Neuron (in vitro differentiated cells): ENCODE data around the gene DLGAP1.
"Not testable (repeated sequence)": the region's sequence is repeated elsewhere in the genome, so short reads cannot be mapped to it uniquely, and the experiment has no call there.

ENCODE experiments used
- H2AFZ ChIP-seq: one replicate; pipeline ENCODE4 v1.6.1; 2013; ENCODE audit warnings: low read depth, mild to moderate bottlenecking, inconsistent platforms, low read length, moderate library complexity
- H3K27me3 ChIP-seq: one replicate; pipeline ENCODE4 v1.6.1; 2013; ENCODE audit warnings: low read length; ENCODE audit not compliant: insufficient read depth
- H3K36me3 ChIP-seq: one replicate; pipeline ENCODE4 v1.6.1; 2013; ENCODE audit warnings: low read length; ENCODE audit not compliant: insufficient read depth
- H3K4me1 ChIP-seq: one replicate; pipeline ENCODE4 v1.6.1; 2013; ENCODE audit warnings: low read length; ENCODE audit not compliant: insufficient read depth
- H3K4me3 ChIP-seq: 2 replicates; pipeline ENCODE4 v1.5.1; 2013; ENCODE audit warnings: mild to moderate bottlenecking, low read length, moderate library complexity
- H3K9me3 ChIP-seq: one replicate; pipeline ENCODE4 v1.6.1; 2013; ENCODE audit warnings: low read length

Gene DLGAP1

GRCh38 chr18:4360221-4360715, 94.8 kb downstream of the DLGAP1 start:
- no peak overlapping the region for H2AFZ ChIP-seq
- H3K9me3 ChIP-seq, result no peaks in the 10 kb centered on the region
- H3K4me3 ChIP-seq, result no peak overlapping the region
- H3K4me1 ChIP-seq, result no peaks in the 10 kb centered on the region
- H3K36me3 ChIP-seq, result no peaks in the 10 kb centered on the region
- H3K27me3 ChIP-seq, result no peaks in the 10 kb centered on the region

DNA sequence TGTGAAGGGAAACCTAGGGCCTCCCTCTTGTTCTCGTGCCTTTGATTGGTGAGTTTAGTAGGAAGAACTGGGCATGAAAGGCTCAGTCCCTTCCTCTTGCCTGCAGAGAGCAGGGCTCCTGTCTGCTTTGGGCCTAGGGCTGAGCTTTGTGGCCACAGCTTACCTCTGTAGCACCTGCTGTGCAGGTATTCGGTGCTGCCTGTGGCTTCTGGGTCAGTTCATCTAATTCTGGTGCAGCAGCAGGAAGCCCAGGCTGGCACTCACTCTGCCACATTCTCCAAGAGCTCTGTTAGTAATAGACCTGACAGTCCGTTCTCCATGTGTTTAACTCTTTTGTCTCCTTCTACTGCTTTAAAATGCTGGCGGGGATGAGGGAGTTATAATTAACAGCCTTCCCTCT, 96.5 kb downstream of the DLGAP1 start:
- H3K4me3 ChIP-seq, result no peak overlapping the region
- no peaks in the 10 kb centered on the region for H3K36me3 ChIP-seq
- H3K4me1 ChIP-seq, result no peaks in the 10 kb centered on the region
- no peaks in the 10 kb centered on the region for H3K27me3 ChIP-seq
- H3K9me3 ChIP-seq, result no peaks in the 10 kb centered on the region
- no peak overlapping the region for H2AFZ ChIP-seq

DNA sequence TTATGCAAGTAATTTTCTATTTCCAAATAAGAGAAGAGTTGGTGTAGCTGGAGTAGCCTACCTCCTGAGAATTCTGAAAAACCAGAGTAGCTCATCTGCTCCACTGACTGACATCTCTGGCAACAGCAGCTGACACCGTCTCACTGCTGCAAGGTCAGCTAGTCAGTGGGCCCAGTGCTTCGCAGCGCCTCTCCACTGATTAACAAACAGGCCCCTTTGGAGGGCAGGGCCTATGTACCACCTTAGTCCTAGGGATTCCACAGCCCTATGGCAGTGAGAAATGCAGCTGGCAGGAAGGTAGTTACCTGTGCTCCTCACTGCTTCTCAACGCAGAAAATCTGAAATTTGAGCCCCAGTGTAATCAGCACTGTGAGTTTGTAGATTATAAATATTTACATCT, 97.5 kb downstream of the DLGAP1 start:
- Histone ChIP-seq H3K4me3 (no peak overlapping the region), H3K36me3 (no peaks in the 10 kb centered on the region), H3K27me3 (peaks cover 6% of the 10 kb centered on the region), H2AFZ (no peak overlapping the region), H3K4me1 (peaks cover 6% of the 10 kb centered on the region), H3K9me3 (no peaks in the 10 kb centered on the region)

GRCh38 chr18:4356929-4357328, 98.2 kb downstream of the DLGAP1 start:
- H3K4me1 ChIP-seq, result peaks cover 6% of the 10 kb centered on the region

GRCh38 chr18:4353853-4354418, 101.2 kb downstream of the DLGAP1 start:
- Histone ChIP-seq H3K4me1 (peaks cover 6% of the 10 kb centered on the region), H3K36me3 (no peaks in the 10 kb centered on the region), H2AFZ (no peak overlapping the region), H3K4me3 (no peak overlapping the region), H3K27me3 (peaks cover 6% of the 10 kb centered on the region), H3K9me3 (no peaks in the 10 kb centered on the region)

More at GRCh38 chr18:4356929-4357328, 98.2 kb downstream of the DLGAP1 start:
- H3K4me3 ChIP-seq, result no peak overlapping the region
- no peaks in the 10 kb centered on the region for H3K9me3 ChIP-seq
- no peak overlapping the region for H2AFZ ChIP-seq
- H3K27me3 ChIP-seq, result peaks cover 6% of the 10 kb centered on the region
- H3K36me3 ChIP-seq, result no peaks in the 10 kb centered on the region

GRCh38 chr18:4352746-4353551, 102.2 kb downstream of the DLGAP1 start:
- Histone ChIP-seq H3K27me3 (peaks cover 6% of the 10 kb centered on the region), H2AFZ (no peak overlapping the region), H3K36me3 (no peaks in the 10 kb centered on the region), H3K4me3 (no peak overlapping the region), H3K4me1 (peaks cover 6% of the 10 kb centered on the region), H3K9me3 (no peaks in the 10 kb centered on the region)

GRCh38 chr18:4351005-4351404, 104.1 kb downstream of the DLGAP1 start:
- no peaks in the 10 kb centered on the region for H3K9me3 ChIP-seq
- peaks cover 6% of the 10 kb centered on the region for H3K27me3 ChIP-seq
- no peak overlapping the region for H3K4me3 ChIP-seq
- H2AFZ ChIP-seq, result no peak overlapping the region
- H3K4me1 ChIP-seq, result peaks cover 6% of the 10 kb centered on the region
- no peaks in the 10 kb centered on the region for H3K36me3 ChIP-seq

GRCh38 chr18:4335386-4335785, 119.7 kb downstream of the DLGAP1 start:
- no peaks in the 10 kb centered on the region for H3K4me1 ChIP-seq
- H3K27me3 ChIP-seq, result no peaks in the 10 kb centered on the region
- no peak overlapping the region for H2AFZ ChIP-seq
- H3K9me3 ChIP-seq, result no peaks in the 10 kb centered on the region
- no peak overlapping the region for H3K4me3 ChIP-seq
- H3K36me3 ChIP-seq, result no peaks in the 10 kb centered on the region

- Histone ChIP-seq H3K9me3 (no peaks in the 10 kb centered on the region), H3K4me3 (no peak overlapping the region), H3K4me1 (no peaks in the 10 kb centered on the region), H2AFZ (no peak overlapping the region), H3K36me3 (no peaks in the 10 kb centered on the region), H3K27me3 (no peaks in the 10 kb centered on the region)
Observed at GRCh38 chr18:4333043-4333442, 122.1 kb downstream of the DLGAP1 start.

DNA sequence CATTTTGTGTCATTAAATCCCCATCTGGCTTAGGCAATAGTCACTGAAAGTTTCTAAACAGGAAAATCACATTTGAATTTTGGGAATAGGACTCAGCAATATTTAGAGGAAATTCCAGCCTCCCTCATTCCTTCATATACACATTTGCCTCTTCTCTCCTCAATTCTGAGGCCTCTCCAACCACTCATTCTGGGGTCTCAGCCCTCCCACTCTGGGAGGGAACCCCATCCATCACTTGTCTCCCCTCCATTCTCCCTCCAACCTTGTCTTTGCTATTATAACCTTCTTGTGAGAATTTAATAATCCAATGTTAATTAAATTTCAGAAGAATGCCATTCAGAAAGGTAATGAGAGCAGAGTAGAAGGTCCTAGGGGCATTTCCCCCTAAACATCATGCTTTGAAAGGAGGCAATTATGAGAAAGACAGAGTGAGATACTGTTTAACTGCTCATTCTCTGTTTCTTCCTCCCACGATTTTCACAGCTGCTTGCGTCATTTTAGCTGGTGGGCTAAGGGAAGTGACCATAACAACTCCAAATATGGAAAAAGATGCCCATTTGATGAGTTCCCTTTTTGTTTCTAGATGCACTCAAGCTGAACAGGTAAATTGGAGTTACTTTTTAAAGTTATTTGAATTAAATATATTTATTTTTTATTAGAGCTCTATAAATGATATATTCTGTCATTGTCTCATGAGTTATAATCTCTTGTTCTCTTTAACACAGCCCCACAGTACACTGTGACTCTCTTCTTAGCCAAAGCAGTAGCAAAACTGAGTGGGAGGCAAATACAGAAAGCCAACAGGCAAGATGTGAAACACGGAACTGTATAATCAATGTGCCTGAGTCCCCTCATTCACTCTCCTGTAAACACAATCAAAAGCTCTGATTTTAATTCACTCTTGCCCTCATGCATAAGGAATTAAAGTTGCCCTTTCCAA, 135.1 kb downstream of the DLGAP1 start:
- Histone ChIP-seq H2AFZ (no peak overlapping the region), H3K27me3 (no peaks in the 10 kb centered on the region), H3K4me3 (no peak overlapping the region), H3K4me1 (peaks cover 2% of the 10 kb centered on the region), H3K9me3 (no peaks in the 10 kb centered on the region), H3K36me3 (no peaks in the 10 kb centered on the region)

DNA sequence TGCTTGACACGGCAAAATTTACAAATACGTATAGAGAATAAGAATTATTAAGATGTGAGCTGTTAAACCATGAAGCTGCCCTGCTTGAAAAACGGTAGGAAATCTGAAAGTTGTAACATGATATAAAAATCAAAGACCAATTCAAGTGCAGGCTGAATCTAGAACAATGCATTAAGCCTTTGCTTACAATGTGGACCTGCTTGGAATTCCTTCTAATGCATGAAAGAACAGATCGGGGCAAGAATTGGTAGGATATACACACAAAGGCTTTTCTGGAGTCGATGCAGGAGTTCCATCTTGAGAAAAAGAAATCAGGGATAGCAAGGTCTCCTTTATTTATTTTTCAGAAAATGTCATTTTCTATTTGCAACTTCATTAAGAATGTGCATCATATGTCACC, 136.8 kb downstream of the DLGAP1 start:
- no peaks in the 10 kb centered on the region for H3K9me3 ChIP-seq
- no peaks in the 10 kb centered on the region for H3K36me3 ChIP-seq
- no peaks in the 10 kb centered on the region for H3K27me3 ChIP-seq
- no peak overlapping the region for H3K4me3 ChIP-seq
- peaks cover 2% of the 10 kb centered on the region for H3K4me1 ChIP-seq
- no peak overlapping the region for H2AFZ ChIP-seq

DNA sequence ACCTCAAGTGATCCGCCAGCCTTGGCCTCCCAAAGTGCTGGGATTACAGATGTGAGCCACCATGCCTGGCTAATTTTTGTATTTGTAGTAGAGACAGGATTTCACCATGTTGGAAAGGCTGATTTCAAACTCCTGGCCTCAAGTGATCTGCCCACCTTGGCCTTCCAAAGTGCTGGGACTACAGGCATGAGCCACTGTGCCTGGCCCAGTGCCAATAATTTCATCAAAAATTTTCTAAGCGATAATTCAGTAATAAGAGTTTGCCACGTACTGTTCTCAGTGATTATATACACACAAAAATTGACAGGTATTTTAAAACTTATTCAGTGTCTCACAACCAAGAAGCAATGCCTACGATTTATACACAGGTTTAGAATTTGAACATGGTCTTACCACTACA, 143.2 kb downstream of the DLGAP1 start:
- not testable (repeated sequence) for H3K27me3 ChIP-seq, H3K9me3 ChIP-seq, H3K4me1 ChIP-seq, H2AFZ ChIP-seq, H3K4me3 ChIP-seq, H3K36me3 ChIP-seq

- no peak overlapping the region for H2AFZ ChIP-seq
- no peaks in the 10 kb centered on the region for H3K27me3 ChIP-seq
- H3K4me3 ChIP-seq, result no peak overlapping the region
- no peaks in the 10 kb centered on the region for H3K9me3 ChIP-seq
- no peaks in the 10 kb centered on the region for H3K36me3 ChIP-seq
- H3K4me1 ChIP-seq, result peaks cover 10% of the 10 kb centered on the region
Observed at GRCh38 chr18:4311136-4311535, 144.0 kb downstream of the DLGAP1 start.
